Daoy (cell line): ENCODE data around the gene CRY1. TPM values are rescaled to one million over a fixed set of nuclear protein-coding genes. Genes with fewer than 3 reads are reported as not detected.

Experiments used
- DNase-seq: peaks from one replicate; pipeline ENCODE4 v3.0.0-alpha.2; 2015; ENCODE audit warnings: low read depth
- total RNA-seq: library from RNA; depleted of rRNA; stranded (reverse); fragments of >200 nt; shearing (Covaris generic); gene quantifications from 2 replicates; pipeline ENCODE4 v1.2.3, GENCODE V29; 2014; rRNA removed

The CRY1 gene
- total RNA-seq, 1 experiment from 2014 or later: 16.5 TPM

- no peak for DNase-seq
Measured at GRCh38 chr12:106962286-106962685, 131.1 kb downstream of the CRY1 start.

GRCh38 chr12:106960443-106960842 lies 132.9 kb downstream of the CRY1 start:
- no peak for DNase-seq

GRCh38 chr12:106957583-106957982 lies 135.8 kb downstream of the CRY1 start:
- DNase-seq: no peak

- DNase-seq: peak; percentile 78
Measured at GRCh38 chr12:106956048-106956578, 137.2 kb downstream of the CRY1 start.

GRCh38 chr12:106955377-106956047 lies 137.8 kb downstream of the CRY1 start, which contains the start of gene TMEM263:
TMEM263 (plus strand) TSS chr12:106955907; CDS start chr12:106967117, 11,210 bp downstream.
- DNase-seq: peak; percentile 99

GRCh38 chr12:106954462-106955376 lies 138.6 kb downstream of the CRY1 start:
- no peak for DNase-seq

- DNase-seq: peak; percentile 14
Measured at GRCh38 chr12:106953352-106954250, 139.7 kb downstream of the CRY1 start.

- DNase-seq: no peak
Measured at GRCh38 chr12:106950591-106950990, 142.8 kb downstream of the CRY1 start.

- DNase-seq: no peak
Measured at GRCh38 chr12:106947461-106947860, 145.9 kb downstream of the CRY1 start.

- no peak for DNase-seq
Measured at GRCh38 chr12:106945261-106945851, 148.0 kb downstream of the CRY1 start.

- DNase-seq: no peak
Measured at GRCh38 chr12:106942775-106943174, 150.6 kb downstream of the CRY1 start.

- DNase-seq: no peak
Measured at GRCh38 chr12:106941481-106942156, 151.7 kb downstream of the CRY1 start.

Other genes with a start within 250 kb of the CRY1 start
- gene TMEM263, start 137.6 kb downstream of the CRY1 start, total RNA-seq: 56.6 and 58.5 TPM in 2 replicates
- gene MTERF2, start 106.4 kb downstream of the CRY1 start, total RNA-seq: 7.5 and 25.9 TPM in 2 replicates